K562 (cell line): ENCODE measurements around the gene C16orf92. TPM values are rescaled to one million over a fixed set of nuclear protein-coding genes. Genes with fewer than 3 reads are reported as not detected.

ENCODE experiments used
- HNRNPH1 ChIP-seq: fragments of 200-400 bp; formaldehyde crosslinking; optimal IDR thresholded peaks from 2 replicates; pipeline ENCODE3; 2017; ENCODE audit warnings: low read depth, mild to moderate bottlenecking, low read length, moderate library complexity
- LARP7 ChIP-seq: fragments of 450-650 bp; IDR thresholded peaks from 2 replicates; pipeline ENCODE4 v1.6.1; 2016
- ZNF140 ChIP-seq: fragments of 250-450 bp; sonication (Bioruptor Pico); IDR thresholded peaks from 2 replicates; pipeline ENCODE4 v1.8.0; 2021; ENCODE audit warnings: moderate library complexity, mild to moderate bottlenecking, inconsistent platforms
- ZNF316 ChIP-seq: fragments of 450-650 bp; IDR thresholded peaks from 2 replicates; pipeline ENCODE4 v1.6.1; 2016
- ZNF584 ChIP-seq: fragments of 200-800 bp; sonication (Bioruptor generic); IDR thresholded peaks from 2 replicates; pipeline ENCODE4 v1.6.1; 2016; ENCODE audit warnings: low read depth, mild to moderate bottlenecking, missing genetic modification characterization, missing compliant biosample characterization
- polyA plus RNA-seq, 8 experiments: library from polyadenylated mRNA; depleted of rRNA in 4 of 8; stranded (reverse) in 5 of 8; unstranded in 3 of 8; fragments of >200 nt; fragmentation: Nextera tagmentation in 2 of 8; fragmentation: Illumina TruSeq in 1 of 8; extraction: Ambion mirVana in 2 of 8; extraction: Trizol in 1 of 8; gene quantifications; 2 replicates each; pipeline versions ENCODE4 v1.2.1 to v1.2.3, GENCODE V29; 2011 to 2014; ENCODE audit warnings: inconsistent platforms in 1 of 8, missing spikeins in 1 of 8
- total RNA-seq, 7 experiments: library from RNA; depleted of rRNA in 6 of 7; stranded (reverse); fragments of >200 nt in 6 of 7; fragmentation: Illumina TruSeq in 2 of 7; extraction: Trizol in 2 of 7; gene quantifications; 2 replicates each; pipeline versions ENCODE4 v1.2.1 to v1.2.3, GENCODE V29; 2011 to 2021; ENCODE audit warnings: low replicate concordance in 1 of 7
- TF ChIP-seq, protein P1 (sequence below), 2 experiments: fragments of 450-650 bp in 1 of 2; sonication (generic) in 1 of 2; formaldehyde crosslinking in 1 of 2; IDR thresholded peaks; 2 replicates each; pipeline versions ENCODE4 v1.7.1 to v1.9.0; 2016 to 2022; ENCODE audit warnings: inconsistent platforms in 1 of 2, mild to moderate bottlenecking in 1 of 2, missing genetic modification reagents in 1 of 2
- TF ChIP-seq, protein P2 (sequence below), 2 experiments: fragments of 150-350 bp in 1 of 2; IDR thresholded peaks; 2 replicates each; pipeline ENCODE4 v1.6.1; 2012 to 2016; ENCODE audit warnings: low read depth in 2 of 2, low read length in 2 of 2, mild to moderate bottlenecking in 1 of 2, moderate library complexity in 1 of 2
- TF ChIP-seq, protein P3 (sequence below), 2 experiments: fragments of 450-650 bp in 1 of 2; IDR thresholded peaks; 2 replicates each; pipeline ENCODE4 v1.6.1; 2011 to 2017; ENCODE audit warnings: low read depth in 2 of 2, antibody characterized with exemption in 1 of 2, borderline replicate concordance in 1 of 2, low read length in 1 of 2, mild to moderate bottlenecking in 1 of 2, mixed read lengths in 1 of 2; ENCODE audit not compliant: control insufficient read depth in 1 of 2
- TF ChIP-seq, protein P4 (sequence below): fragments of 450-650 bp; IDR thresholded peaks from 2 replicates; pipeline ENCODE4 v1.6.1; 2017; ENCODE audit warnings: mild to moderate bottlenecking, moderate library complexity

Gene C16orf92
- total and polyA plus RNA-seq, 9 of the 15 experiments (the other 6 are each of a cell fraction or from before 2014, with no cell fraction given) = not detected

DNA sequence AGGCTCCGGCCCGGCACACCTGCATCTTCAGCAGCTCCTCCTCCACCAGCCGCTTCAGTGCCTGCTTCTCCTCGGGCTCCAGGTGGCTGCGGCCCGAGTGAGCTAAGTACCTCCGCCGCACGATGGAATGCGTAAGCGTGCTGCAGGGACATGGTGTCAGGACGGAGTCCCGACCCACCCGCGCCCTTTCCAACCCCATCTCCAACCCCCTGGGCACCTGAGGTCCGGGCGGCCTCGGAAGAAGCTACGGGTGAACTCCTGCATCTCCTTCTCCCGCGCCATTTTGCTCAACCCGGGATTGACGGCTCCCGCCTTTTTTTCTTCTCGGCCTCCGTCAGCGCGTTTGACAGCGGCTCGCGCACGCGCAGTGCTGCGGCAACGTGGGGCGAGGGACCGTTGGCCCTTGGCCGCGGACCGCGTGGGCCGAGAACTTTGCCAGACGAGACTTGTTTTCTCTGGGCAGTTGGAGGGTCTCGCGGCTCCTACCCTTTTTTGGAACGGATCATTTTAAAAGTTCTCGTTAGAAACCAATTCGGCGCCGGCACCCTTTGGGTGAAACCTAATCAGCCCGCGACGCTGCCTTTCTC is 27.6 kb upstream of the C16orf92 start, which contains the start of gene HIRIP3 (continued):
- TF ChIP-seq, protein P1, sequence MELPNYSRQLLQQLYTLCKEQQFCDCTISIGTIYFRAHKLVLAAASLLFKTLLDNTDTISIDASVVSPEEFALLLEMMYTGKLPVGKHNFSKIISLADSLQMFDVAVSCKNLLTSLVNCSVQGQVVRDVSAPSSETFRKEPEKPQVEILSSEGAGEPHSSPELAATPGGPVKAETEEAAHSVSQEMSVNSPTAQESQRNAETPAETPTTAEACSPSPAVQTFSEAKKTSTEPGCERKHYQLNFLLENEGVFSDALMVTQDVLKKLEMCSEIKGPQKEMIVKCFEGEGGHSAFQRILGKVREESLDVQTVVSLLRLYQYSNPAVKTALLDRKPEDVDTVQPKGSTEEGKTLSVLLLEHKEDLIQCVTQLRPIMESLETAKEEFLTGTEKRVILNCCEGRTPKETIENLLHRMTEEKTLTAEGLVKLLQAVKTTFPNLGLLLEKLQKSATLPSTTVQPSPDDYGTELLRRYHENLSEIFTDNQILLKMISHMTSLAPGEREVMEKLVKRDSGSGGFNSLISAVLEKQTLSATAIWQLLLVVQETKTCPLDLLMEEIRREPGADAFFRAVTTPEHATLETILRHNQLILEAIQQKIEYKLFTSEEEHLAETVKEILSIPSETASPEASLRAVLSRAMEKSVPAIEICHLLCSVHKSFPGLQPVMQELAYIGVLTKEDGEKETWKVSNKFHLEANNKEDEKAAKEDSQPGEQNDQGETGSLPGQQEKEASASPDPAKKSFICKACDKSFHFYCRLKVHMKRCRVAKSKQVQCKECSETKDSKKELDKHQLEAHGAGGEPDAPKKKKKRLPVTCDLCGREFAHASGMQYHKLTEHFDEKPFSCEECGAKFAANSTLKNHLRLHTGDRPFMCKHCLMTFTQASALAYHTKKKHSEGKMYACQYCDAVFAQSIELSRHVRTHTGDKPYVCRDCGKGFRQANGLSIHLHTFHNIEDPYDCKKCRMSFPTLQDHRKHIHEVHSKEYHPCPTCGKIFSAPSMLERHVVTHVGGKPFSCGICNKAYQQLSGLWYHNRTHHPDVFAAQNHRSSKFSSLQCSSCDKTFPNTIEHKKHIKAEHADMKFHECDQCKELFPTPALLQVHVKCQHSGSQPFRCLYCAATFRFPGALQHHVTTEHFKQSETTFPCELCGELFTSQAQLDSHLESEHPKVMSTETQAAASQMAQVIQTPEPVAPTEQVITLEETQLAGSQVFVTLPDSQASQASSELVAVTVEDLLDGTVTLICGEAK (IDR thresholded peaks at IDR 0.05) = 0 out of 2 replicates have a peak, but pooled peaks have one; percentile 14
- TF ChIP-seq, protein P1 (CRISPR knock-in tag; IDR thresholded peaks at IDR 0.05) = no peak
- TF ChIP-seq ZNF584 (CRISPR knock-in tag) (0 out of 2 replicates have a peak, but pooled peaks have one; percentile 0), ZNF316 (no peak), ZNF140 (no peak), LARP7 (no peak), HNRNPH1 (no peak)
- TF ChIP-seq, protein P2, sequence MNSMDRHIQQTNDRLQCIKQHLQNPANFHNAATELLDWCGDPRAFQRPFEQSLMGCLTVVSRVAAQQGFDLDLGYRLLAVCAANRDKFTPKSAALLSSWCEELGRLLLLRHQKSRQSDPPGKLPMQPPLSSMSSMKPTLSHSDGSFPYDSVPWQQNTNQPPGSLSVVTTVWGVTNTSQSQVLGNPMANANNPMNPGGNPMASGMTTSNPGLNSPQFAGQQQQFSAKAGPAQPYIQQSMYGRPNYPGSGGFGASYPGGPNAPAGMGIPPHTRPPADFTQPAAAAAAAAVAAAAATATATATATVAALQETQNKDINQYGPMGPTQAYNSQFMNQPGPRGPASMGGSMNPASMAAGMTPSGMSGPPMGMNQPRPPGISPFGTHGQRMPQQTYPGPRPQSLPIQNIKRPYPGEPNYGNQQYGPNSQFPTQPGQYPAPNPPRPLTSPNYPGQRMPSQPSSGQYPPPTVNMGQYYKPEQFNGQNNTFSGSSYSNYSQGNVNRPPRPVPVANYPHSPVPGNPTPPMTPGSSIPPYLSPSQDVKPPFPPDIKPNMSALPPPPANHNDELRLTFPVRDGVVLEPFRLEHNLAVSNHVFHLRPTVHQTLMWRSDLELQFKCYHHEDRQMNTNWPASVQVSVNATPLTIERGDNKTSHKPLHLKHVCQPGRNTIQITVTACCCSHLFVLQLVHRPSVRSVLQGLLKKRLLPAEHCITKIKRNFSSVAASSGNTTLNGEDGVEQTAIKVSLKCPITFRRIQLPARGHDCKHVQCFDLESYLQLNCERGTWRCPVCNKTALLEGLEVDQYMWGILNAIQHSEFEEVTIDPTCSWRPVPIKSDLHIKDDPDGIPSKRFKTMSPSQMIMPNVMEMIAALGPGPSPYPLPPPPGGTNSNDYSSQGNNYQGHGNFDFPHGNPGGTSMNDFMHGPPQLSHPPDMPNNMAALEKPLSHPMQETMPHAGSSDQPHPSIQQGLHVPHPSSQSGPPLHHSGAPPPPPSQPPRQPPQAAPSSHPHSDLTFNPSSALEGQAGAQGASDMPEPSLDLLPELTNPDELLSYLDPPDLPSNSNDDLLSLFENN (IDR thresholded peaks at IDR 0.05; ENCODE audit: low read depth in 2 of 2, low read length in 2 of 2) = no peak
- TF ChIP-seq, protein P3, sequence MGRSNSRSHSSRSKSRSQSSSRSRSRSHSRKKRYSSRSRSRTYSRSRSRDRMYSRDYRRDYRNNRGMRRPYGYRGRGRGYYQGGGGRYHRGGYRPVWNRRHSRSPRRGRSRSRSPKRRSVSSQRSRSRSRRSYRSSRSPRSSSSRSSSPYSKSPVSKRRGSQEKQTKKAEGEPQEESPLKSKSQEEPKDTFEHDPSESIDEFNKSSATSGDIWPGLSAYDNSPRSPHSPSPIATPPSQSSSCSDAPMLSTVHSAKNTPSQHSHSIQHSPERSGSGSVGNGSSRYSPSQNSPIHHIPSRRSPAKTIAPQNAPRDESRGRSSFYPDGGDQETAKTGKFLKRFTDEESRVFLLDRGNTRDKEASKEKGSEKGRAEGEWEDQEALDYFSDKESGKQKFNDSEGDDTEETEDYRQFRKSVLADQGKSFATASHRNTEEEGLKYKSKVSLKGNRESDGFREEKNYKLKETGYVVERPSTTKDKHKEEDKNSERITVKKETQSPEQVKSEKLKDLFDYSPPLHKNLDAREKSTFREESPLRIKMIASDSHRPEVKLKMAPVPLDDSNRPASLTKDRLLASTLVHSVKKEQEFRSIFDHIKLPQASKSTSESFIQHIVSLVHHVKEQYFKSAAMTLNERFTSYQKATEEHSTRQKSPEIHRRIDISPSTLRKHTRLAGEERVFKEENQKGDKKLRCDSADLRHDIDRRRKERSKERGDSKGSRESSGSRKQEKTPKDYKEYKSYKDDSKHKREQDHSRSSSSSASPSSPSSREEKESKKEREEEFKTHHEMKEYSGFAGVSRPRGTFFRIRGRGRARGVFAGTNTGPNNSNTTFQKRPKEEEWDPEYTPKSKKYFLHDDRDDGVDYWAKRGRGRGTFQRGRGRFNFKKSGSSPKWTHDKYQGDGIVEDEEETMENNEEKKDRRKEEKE (IDR thresholded peaks at IDR 0.05; ENCODE audit: borderline replicate concordance in 1 of 2, control insufficient read depth in 1 of 2, low read depth in 2 of 2, low read length in 1 of 2) = no peak
- TF ChIP-seq, protein P4, sequence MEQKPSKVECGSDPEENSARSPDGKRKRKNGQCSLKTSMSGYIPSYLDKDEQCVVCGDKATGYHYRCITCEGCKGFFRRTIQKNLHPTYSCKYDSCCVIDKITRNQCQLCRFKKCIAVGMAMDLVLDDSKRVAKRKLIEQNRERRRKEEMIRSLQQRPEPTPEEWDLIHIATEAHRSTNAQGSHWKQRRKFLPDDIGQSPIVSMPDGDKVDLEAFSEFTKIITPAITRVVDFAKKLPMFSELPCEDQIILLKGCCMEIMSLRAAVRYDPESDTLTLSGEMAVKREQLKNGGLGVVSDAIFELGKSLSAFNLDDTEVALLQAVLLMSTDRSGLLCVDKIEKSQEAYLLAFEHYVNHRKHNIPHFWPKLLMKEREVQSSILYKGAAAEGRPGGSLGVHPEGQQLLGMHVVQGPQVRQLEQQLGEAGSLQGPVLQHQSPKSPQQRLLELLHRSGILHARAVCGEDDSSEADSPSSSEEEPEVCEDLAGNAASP = no peak
